Measurements from ENCODE around the gene NOC4L. TPM values are rescaled to one million over a fixed set of nuclear protein-coding genes. Genes with fewer than 3 reads are reported as not detected.

NOC4L gene
- total RNA-seq, 1 donor from 2014 or later, result 17.8 TPM

DNA sequence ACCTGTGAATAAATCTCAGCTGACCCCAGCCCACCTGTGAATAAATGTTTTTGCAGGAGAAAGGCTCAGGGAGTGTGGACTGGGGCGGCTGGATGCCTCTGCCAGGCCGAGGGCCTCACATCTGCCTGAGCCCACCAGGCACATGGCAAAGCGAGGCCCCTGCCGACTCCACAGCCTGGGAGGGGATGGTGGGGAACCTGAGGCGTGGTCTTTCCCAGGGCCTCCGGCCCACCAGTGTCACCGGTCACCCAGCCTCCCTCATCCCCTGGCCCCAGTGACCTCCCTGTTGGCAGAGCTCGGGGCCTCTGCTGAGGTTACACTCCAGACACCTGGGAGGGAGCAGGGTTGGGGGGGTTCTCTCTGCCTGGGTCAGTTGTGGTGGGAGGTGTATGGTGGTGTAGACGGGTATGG is 8.2 kb downstream of the NOC4L start:
- Mint-ChIP-seq H3K27me3 (ENCODE audit: unreplicated experiment) (peaks cover 2% of the 10 kb centered on the region), H3K4me3 (ENCODE audit: unreplicated experiment) (no peak overlapping the region), H3K9me3 (ENCODE audit: unreplicated experiment) (no peaks in the 10 kb centered on the region), H3K4me1 (ENCODE audit: low read depth, unreplicated experiment) (peaks cover 2% of the 10 kb centered on the region), H3K36me3 (ENCODE audit: unreplicated experiment) (no peaks in the 10 kb centered on the region), H3K27ac (ENCODE audit: unreplicated experiment) (no peak overlapping the region)
- TF ChIP-seq, protein P1, sequence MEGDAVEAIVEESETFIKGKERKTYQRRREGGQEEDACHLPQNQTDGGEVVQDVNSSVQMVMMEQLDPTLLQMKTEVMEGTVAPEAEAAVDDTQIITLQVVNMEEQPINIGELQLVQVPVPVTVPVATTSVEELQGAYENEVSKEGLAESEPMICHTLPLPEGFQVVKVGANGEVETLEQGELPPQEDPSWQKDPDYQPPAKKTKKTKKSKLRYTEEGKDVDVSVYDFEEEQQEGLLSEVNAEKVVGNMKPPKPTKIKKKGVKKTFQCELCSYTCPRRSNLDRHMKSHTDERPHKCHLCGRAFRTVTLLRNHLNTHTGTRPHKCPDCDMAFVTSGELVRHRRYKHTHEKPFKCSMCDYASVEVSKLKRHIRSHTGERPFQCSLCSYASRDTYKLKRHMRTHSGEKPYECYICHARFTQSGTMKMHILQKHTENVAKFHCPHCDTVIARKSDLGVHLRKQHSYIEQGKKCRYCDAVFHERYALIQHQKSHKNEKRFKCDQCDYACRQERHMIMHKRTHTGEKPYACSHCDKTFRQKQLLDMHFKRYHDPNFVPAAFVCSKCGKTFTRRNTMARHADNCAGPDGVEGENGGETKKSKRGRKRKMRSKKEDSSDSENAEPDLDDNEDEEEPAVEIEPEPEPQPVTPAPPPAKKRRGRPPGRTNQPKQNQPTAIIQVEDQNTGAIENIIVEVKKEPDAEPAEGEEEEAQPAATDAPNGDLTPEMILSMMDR (IDR thresholded peaks at IDR 0.05; ENCODE audit: partially characterized antibody, unreplicated experiment), result no peak
- DNase-seq, result peak; percentile 10

DNA sequence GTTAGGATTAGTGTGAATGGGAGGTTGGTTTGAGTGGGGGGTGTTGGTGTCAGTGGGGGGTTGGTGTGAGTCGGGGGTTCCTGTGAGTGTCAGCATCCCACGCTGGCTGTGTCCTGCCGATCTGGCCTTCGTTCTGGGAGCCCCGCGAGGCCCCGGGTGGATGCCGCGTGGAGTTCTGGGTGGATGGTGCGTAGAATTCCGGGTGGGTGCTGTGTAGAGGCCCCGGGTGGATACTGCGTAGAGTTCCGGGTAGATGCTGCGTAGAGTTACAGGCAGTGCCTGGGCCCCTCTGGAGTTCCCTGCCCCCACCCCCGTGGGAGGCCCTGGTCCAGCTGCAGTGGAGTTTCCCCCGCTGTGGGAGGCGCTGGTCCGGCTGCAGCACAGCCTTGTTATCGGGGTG is 8.7 kb downstream of the NOC4L start:
- TF ChIP-seq, protein P1 (IDR thresholded peaks at IDR 0.05; ENCODE audit: partially characterized antibody, unreplicated experiment), result no peak
- H3K36me3 Mint-ChIP-seq (ENCODE audit: unreplicated experiment), result no peaks in the 10 kb centered on the region

DNA sequence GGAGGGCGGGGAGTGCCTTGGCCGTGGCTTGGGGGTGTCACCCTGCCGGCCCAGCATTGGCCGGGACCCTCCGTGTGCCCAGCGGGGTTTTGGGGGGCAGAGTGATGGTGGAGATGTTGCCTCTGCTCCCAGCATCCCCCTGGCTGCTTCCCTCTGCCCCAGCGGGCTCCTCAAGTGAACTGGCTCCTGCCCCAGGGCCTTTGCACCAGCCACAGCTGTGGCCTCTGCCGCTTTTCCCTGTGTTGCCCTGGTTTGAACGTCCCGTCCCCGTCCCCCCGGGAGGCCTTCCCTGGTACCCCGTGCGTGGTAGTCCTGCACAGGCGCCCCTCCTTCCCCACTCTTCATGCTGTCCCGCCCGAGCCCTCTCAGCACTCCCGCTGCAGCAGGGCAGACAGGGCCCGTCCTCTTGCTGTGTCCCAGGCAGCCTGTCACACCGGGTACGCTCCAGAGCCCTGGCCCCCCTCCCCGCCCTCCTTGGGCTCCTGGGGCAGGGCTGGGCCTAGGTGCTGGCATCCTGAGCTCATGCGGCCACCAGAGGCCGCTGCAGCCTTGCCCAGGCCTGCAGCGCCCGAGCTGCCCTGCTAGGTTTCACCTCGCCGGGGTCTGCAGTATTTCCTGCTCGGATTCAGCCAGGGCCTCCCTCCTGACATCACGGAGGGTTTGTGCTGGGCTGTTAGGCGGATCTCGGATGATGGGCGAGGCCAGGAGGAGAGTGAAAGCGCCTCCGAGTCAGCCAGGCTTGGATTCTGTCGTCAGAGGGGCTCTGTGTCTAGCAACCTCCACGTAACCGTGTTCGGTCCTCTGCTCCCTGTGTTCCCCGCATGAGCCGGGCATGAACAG is 9.5 kb downstream of the NOC4L start:
- TF ChIP-seq, protein P1 (IDR thresholded peaks at IDR 0.05; ENCODE audit: partially characterized antibody, unreplicated experiment), result peak; percentile 91
- no peak overlapping the region for H3K27ac Mint-ChIP-seq (ENCODE audit: unreplicated experiment)
- no peaks in the 10 kb centered on the region for H3K9me3 Mint-ChIP-seq (ENCODE audit: unreplicated experiment)
- no peaks in the 10 kb centered on the region for H3K36me3 Mint-ChIP-seq (ENCODE audit: unreplicated experiment)
- no peak overlapping the region for H3K4me3 Mint-ChIP-seq (ENCODE audit: unreplicated experiment)
- H3K27me3 Mint-ChIP-seq (ENCODE audit: unreplicated experiment), result no peaks in the 10 kb centered on the region
- peaks cover 2% of the 10 kb centered on the region for H3K4me1 Mint-ChIP-seq (ENCODE audit: low read depth, unreplicated experiment)
- peak; percentile 88 for DNase-seq

More for the DNA sequence above, 8.7 kb downstream of the NOC4L start:
- Mint-ChIP-seq H3K4me3 (ENCODE audit: unreplicated experiment) (no peak overlapping the region), H3K27ac (ENCODE audit: unreplicated experiment) (no peak overlapping the region), H3K27me3 (ENCODE audit: unreplicated experiment) (peaks cover 2% of the 10 kb centered on the region), H3K9me3 (ENCODE audit: unreplicated experiment) (no peaks in the 10 kb centered on the region), H3K4me1 (ENCODE audit: low read depth, unreplicated experiment) (peaks cover 2% of the 10 kb centered on the region)
- DNase-seq, result peak; percentile 17

DNA sequence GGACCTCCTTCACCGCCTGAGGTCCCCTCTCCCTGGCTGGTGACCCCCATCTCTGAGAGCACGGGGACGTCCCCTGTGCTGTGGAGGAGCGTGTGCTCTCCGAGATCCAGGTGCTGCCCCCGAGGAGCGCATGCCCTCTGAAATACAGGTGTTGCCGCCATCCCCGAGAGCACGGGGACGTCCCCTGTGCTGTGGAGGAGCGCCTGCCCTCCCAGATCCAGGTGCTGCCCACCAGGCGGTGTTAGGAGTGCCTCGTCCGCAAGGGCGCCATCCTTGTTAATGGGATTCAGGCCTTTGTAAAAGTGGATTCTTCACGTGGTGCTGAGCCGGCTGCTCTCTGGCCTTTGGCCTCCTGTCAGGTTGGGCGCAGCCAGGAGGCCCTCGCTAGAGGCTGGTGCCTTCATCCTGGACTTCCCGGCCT is 10.1 kb downstream of the NOC4L start:
- Mint-ChIP-seq H3K36me3 (ENCODE audit: unreplicated experiment) (no peaks in the 10 kb centered on the region), H3K4me3 (ENCODE audit: unreplicated experiment) (no peak overlapping the region), H3K27me3 (ENCODE audit: unreplicated experiment) (no peaks in the 10 kb centered on the region), H3K4me1 (ENCODE audit: low read depth, unreplicated experiment) (peaks cover 2% of the 10 kb centered on the region), H3K27ac (ENCODE audit: unreplicated experiment) (no peak overlapping the region), H3K9me3 (ENCODE audit: unreplicated experiment) (no peaks in the 10 kb centered on the region)
- TF ChIP-seq, protein P1 (IDR thresholded peaks at IDR 0.05; ENCODE audit: partially characterized antibody, unreplicated experiment), result no peak
- DNase-seq, result peak; percentile 24
